NT2/D1 (cell line): ENCODE results near the gene MORF4L1.
"Not testable (repeated sequence)": the region's sequence is repeated elsewhere in the genome, so short reads cannot be mapped to it uniquely, and the experiment has no call there.

Experiments used
- DNase-seq: peaks from one replicate; pipeline ENCODE4 v3.0.0-alpha.2; 2011; ENCODE audit warnings: low read depth, low spot score
- H3K27me3 ChIP-seq: 2 replicates; pipeline ENCODE4 v1.6.0; 2011; ENCODE audit warnings: mild to moderate bottlenecking; ENCODE audit not compliant: insufficient read length, insufficient read depth
- H3K36me3 ChIP-seq: 2 replicates; pipeline ENCODE4 v1.6.1; 2011; ENCODE audit warnings: mild to moderate bottlenecking, low read length, mixed read lengths; ENCODE audit not compliant: insufficient read depth, insufficient read length
- H3K4me1 ChIP-seq: 2 replicates; pipeline ENCODE4 v1.5.1; 2011; ENCODE audit not compliant: insufficient read depth, insufficient read length
- H3K4me3 ChIP-seq: 2 replicates; pipeline ENCODE4 v1.5.1; 2011; ENCODE audit warnings: low read depth; ENCODE audit not compliant: insufficient read length
- H3K9ac ChIP-seq: 2 replicates; pipeline ENCODE4 v1.6.0; 2011; ENCODE audit warnings: low read depth; ENCODE audit not compliant: insufficient read length
- H3K9me3 ChIP-seq: 2 replicates; pipeline ENCODE4 v1.5.1; 2011; ENCODE audit warnings: mild to moderate bottlenecking, low read length; ENCODE audit not compliant: insufficient read depth
- SUZ12 ChIP-seq: IDR thresholded peaks from 2 replicates; pipeline ENCODE4 v1.6.1; 2011; ENCODE audit not compliant: insufficient read length, insufficient read depth; ENCODE audit errors: extremely low read depth
- YY1 ChIP-seq: IDR thresholded peaks from 2 replicates; pipeline ENCODE4 v1.6.1; 2011; ENCODE audit not compliant: insufficient read length, insufficient read depth
- ZNF274 ChIP-seq: IDR thresholded peaks from 2 replicates; pipeline ENCODE4 v1.6.1; 2011; ENCODE audit warnings: mild to moderate bottlenecking, low read depth, low read length

Gene MORF4L1

DNA sequence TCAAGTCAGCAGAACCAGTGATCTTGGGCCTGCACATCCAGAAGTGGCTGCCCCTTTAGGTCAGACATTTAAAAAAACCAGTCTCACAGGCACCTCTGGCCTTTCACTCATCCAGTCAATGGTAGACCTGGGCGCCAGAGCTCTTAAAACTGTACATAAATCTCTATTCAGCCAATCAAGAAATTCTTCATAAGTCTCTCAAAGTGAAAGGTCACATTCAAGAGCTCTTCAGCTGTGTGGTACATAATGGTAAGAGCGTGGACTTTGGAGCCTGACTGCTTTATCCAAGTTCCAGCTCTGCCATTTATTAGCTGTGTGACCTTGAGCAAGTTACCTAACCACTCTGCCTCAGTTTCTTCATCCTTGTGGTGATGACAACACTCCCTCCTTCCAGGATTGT, 22.3 kb upstream of the MORF4L1 start:
- DNase-seq, result no peak
- H3K9ac ChIP-seq, result no peak overlapping the region
- no peak overlapping the region for H3K4me3 ChIP-seq
- peaks cover 2% of the 10 kb centered on the region for H3K4me1 ChIP-seq
- H3K9me3 ChIP-seq, result no peaks in the 10 kb centered on the region
- H3K36me3 ChIP-seq, result no peaks in the 10 kb centered on the region
- TF ChIP-seq YY1 (no peak), SUZ12 (no peak), ZNF274 (no peak)
- no peaks in the 10 kb centered on the region for H3K27me3 ChIP-seq

DNA sequence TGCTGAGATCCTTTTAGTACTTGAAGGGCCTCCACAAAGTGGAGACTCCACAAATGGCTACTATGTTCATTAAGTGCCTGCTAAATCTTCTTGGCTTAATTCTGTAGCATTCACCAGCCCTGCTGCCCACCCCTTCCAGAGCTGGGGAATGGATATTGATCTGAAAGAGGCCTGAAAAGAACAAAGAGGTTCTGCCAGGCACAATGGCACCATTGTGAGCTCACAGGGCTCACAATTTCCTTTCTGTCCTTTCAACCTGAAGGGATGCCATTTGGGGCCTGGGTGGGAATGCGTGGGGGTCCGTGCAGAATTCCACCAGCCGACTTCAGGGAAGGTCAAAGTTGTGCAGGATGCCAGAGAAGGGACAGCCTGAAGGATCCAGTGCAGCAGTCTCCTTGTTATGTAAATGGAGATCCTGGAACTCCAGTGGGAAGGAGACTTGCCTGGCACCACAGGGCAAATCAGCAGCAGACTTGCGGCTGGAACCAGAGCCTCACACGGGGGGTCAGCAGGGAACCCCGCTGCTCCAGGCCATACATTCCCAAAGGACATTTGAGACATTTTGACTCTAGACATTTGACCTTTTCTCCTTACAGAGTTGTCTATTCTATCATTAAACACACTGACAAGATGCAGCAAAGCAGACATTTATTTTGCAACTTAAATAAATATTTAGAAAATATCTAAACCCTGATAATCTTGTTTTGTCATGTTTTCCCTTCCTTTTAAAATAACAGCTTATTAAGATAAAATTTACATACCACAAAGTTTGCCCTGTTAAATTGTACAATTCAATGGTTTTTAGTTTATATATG, 21.5 kb upstream of the MORF4L1 start:
- no peaks in the 10 kb centered on the region for H3K9me3 ChIP-seq
- TF ChIP-seq SUZ12 (no peak), YY1 (no peak), ZNF274 (no peak)
- H3K4me3 ChIP-seq, result no peak overlapping the region
- no peak overlapping the region for H3K9ac ChIP-seq
- no peaks in the 10 kb centered on the region for H3K27me3 ChIP-seq
- no peak for DNase-seq
- H3K36me3 ChIP-seq, result no peaks in the 10 kb centered on the region
- peaks cover 2% of the 10 kb centered on the region for H3K4me1 ChIP-seq

- Histone ChIP-seq H3K36me3 (no peaks in the 10 kb centered on the region), H3K9ac (no peak overlapping the region), H3K27me3 (no peaks in the 10 kb centered on the region), H3K4me1 (peaks cover 1% of the 10 kb centered on the region), H3K4me3 (no peak overlapping the region), H3K9me3 (no peaks in the 10 kb centered on the region)
- no peak for TF ChIP-seq YY1
- no peak for TF ChIP-seq ZNF274
- TF ChIP-seq SUZ12, result no peak
- no peak for DNase-seq
Observed at GRCh38 chr15:78853500-78853899, 19.2 kb upstream of the MORF4L1 start.

DNA sequence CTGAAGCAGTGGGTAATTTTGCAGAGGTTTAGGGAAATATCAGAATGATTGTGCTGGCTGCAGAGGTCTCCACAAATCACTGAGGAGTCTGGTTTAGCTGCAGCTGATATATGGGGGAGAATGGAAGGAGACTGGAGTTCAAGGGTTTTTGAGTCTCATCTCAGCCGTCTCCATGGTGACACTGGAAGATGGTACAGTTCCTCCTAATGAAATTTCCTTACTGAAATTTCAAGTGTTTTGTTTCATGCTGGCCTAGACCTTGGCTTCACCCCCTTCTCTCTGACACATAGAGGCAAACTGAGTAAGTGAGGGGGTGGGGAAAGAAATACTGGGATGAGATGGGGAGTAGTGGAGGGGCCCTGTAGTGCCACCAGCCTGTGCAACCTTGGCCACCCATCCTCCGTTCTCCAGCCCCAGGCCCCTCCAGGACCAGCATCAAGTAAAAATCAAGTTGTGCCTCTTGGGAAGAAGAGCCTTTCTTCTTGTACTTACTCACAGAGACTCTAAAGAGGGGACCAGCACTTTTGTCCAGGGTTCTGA, 17.8 kb upstream of the MORF4L1 start:
- Histone ChIP-seq H3K36me3 (no peaks in the 10 kb centered on the region), H3K4me1 (no peaks in the 10 kb centered on the region), H3K9me3 (no peaks in the 10 kb centered on the region), H3K9ac (no peak overlapping the region), H3K27me3 (no peaks in the 10 kb centered on the region), H3K4me3 (no peak overlapping the region)
- TF ChIP-seq YY1 (no peak), ZNF274 (no peak), SUZ12 (no peak)
- DNase-seq, result no peak

- Histone ChIP-seq H3K9ac (no peak overlapping the region), H3K36me3 (no peaks in the 10 kb centered on the region)
- no peak for DNase-seq
Observed at GRCh38 chr15:78855746-78856145, 16.9 kb upstream of the MORF4L1 start.

GRCh38 chr15:78859971-78860719, 12.5 kb upstream of the MORF4L1 start:
- H3K27me3 ChIP-seq, result no peaks in the 10 kb centered on the region
- H3K9ac ChIP-seq, result peak overlapping the region; percentile 85
- H3K9me3 ChIP-seq, result no peaks in the 10 kb centered on the region
- DNase-seq, result peak; percentile 81
- peak overlapping the region; percentile 54 for H3K4me3 ChIP-seq
- no peak for TF ChIP-seq ZNF274
- TF ChIP-seq YY1, result no peak
- no peak for TF ChIP-seq SUZ12
- no peaks in the 10 kb centered on the region for H3K4me1 ChIP-seq
- H3K36me3 ChIP-seq, result no peaks in the 10 kb centered on the region

More at GRCh38 chr15:78855746-78856145, 16.9 kb upstream of the MORF4L1 start:
- Histone ChIP-seq H3K4me3 (no peak overlapping the region), H3K9me3 (no peaks in the 10 kb centered on the region), H3K4me1 (no peaks in the 10 kb centered on the region), H3K27me3 (no peaks in the 10 kb centered on the region)
- TF ChIP-seq SUZ12 (no peak), YY1 (no peak), ZNF274 (no peak)

GRCh38 chr15:78865585-78865984, 7.1 kb upstream of the MORF4L1 start:
- not testable (repeated sequence) for H3K36me3 ChIP-seq, H3K9me3 ChIP-seq, H3K4me1 ChIP-seq, H3K27me3 ChIP-seq, H3K4me3 ChIP-seq, DNase-seq, H3K9ac ChIP-seq

DNA sequence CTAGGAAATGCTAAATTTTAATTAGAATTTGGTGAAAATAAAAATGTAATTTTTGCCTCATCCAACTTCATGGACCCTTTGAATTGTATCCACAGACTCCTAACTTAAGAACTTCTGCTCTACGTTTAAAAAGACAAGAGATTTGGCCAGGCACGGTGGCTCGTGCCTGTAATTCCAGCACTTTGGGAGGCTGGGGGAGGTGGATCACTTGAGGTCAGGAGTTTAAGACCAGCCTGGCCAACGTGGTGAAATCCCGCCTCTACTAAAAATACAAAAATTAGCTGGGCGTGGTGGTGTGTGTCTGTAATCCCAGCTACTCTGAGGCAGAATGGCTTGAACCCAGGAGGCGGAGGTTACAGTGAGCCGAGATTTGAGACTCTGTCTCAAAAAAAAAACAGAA, 6.7 kb upstream of the MORF4L1 start:
- DNase-seq, H3K4me1 ChIP-seq, H3K4me3 ChIP-seq, H3K27me3 ChIP-seq, H3K9me3 ChIP-seq, H3K36me3 ChIP-seq, H3K9ac ChIP-seq: not testable (repeated sequence)
